GM20000 (cell line): ENCODE measurements around the gene TMEM59L.

ENCODE experiments used
- DNase-seq: peaks from one replicate; pipeline ENCODE4 v3.0.0; 2012; ENCODE audit warnings: low spot score
- TF ChIP-seq, protein P1 (sequence below): IDR thresholded peaks from 2 replicates; pipeline ENCODE4 v1.5.1; 2012; ENCODE audit warnings: mild to moderate bottlenecking, control low read depth; ENCODE audit errors: extremely low read depth, missing control alignments

The TMEM59L gene

DNA sequence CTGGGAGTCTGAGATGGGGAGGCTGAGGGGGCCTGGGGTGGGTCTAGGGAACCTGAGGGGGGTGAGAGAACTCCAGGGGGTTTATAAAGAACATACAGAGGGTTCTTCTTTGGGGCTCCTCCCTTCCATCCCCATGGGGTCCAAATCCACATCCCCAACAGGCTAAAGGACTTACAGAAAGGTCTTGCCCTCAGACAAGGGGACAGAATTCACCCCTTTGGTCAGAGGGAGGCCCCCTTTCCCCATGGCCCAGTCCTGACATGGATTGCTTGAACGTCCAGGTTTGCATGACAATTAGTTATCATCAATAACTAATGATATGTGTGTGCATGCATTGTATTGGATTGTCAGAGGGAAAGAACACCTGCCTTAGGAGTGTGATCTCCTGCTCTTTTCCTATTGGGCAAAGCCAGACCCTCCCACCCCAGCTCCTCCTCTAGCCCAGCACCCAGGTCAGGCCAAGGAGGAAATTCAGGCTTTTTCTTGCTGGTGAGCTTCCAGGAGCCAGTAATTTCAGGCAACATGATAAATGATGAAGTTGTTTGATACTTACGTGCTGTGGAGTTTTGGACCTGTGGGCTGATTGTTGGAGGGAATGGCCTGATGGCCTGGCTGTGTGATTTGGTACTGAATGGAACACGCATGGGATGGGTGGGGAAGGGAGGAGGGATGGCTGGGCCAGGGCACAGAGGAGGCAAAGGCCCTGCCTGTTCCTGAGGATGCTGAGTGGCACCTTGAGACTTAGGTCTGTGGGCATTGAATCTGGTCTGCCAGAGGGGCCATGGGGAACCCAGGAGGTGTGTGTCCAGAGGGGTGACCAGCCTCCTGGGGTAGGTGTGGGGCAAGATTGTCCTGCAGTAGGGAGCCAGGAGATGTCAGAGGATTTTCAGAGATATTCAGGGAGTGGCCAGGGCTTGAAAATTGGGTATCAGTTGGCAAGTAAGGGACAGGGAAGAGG, 25.3 kb downstream of the TMEM59L start:
- no peak for DNase-seq
- TF ChIP-seq, protein P1, sequence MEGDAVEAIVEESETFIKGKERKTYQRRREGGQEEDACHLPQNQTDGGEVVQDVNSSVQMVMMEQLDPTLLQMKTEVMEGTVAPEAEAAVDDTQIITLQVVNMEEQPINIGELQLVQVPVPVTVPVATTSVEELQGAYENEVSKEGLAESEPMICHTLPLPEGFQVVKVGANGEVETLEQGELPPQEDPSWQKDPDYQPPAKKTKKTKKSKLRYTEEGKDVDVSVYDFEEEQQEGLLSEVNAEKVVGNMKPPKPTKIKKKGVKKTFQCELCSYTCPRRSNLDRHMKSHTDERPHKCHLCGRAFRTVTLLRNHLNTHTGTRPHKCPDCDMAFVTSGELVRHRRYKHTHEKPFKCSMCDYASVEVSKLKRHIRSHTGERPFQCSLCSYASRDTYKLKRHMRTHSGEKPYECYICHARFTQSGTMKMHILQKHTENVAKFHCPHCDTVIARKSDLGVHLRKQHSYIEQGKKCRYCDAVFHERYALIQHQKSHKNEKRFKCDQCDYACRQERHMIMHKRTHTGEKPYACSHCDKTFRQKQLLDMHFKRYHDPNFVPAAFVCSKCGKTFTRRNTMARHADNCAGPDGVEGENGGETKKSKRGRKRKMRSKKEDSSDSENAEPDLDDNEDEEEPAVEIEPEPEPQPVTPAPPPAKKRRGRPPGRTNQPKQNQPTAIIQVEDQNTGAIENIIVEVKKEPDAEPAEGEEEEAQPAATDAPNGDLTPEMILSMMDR = no peak

- TF ChIP-seq, protein P1 = no peak
Measured at GRCh38 chr19:18639706-18640243, 27.1 kb downstream of the TMEM59L start.

GRCh38 chr19:18644196-18645034, 31.7 kb downstream of the TMEM59L start:
- no peak for DNase-seq
- TF ChIP-seq, protein P1 = peak; percentile 6

More at GRCh38 chr19:18639706-18640243, 27.1 kb downstream of the TMEM59L start:
- no peak for DNase-seq

DNA sequence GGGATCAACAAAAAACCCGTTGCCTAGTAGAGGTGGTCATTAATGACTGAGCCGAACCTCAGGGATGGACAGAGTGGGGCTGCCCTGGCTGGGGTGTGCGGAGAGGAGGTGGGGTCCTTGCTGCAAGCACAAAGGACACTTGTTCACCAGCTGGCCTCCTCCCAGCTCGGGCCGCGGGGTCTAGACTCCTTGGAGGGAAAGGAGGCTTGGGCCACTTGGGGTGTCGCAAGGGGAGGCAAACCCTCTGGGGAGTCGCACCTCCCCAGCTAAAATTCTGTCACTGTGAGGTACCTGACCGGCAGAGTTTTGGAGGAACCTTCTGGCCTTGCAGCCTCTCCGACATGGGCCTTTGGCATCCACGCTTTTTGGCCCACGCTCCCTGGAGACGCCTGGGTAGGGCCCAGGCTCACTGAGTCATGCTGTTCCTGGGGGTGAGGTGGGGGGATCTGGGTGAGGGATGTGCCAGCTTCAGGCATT, 32.4 kb downstream of the TMEM59L start:
- TF ChIP-seq, protein P1 = no peak
- DNase-seq = no peak

DNA sequence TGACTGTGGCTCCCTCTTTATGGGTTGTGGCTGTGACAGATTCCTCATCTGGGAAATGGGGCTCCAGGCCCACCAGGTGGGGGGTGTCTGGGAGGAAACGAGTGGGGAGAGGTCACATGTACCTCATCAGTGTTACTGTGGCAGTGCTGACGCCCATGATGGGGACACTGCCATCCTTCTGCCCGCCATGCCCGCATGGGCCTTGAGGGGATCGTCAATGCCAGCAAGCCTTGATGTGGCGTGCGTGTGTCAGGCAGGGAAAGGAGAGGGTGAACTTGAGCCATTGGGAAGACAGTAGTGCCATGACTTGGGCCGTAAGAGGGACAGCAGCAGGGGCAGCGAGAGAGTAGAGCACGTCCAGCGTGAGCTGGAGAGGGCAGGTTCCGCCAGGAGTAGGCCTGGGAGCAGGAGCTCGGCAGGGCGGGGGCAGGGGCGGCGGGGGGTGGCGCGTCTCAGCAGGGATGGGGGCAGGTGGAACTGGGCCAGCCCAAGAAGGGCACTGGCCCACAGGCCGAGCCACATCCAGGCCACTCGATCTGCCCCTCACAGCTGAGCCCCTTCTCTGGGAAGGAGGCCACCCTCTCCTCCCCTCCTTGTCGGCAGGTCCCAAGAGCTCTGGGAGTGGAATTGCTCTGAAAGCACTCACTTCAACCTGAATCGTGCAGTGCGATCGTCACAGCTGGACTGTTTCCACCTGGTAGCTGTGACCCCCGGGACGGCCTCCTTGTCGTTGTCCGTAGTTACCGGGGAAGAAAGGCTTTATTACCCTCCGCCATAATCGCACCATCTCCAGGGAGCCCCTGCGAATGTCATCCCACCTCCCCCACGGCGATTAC, 34.1 kb downstream of the TMEM59L start:
- TF ChIP-seq, protein P1 = no peak
- DNase-seq = no peak

- no peak for DNase-seq
- TF ChIP-seq, protein P1 = no peak
Measured at GRCh38 chr19:18647371-18647767, 34.7 kb downstream of the TMEM59L start.
